IMR-90 (cell line): ENCODE data around the gene ADD1. TPM values are rescaled to one million over a fixed set of nuclear protein-coding genes. Genes with fewer than 3 reads are reported as not detected.

Experiments
- ATAC-seq: fragments of 200-7000 bp; cut with Tn5 transposase; 2 replicates; pipeline ENCODE4 v1.9.1; 2020; ENCODE audit warnings: low read depth, mild to moderate bottlenecking, moderate library complexity
- BruUV-seq: library from RNA; stranded (reverse); fragments of 400-500 nt; replicated peaks from 2 replicates; lab custom pipeline; 2021; lab: Mats Ljungman, UMichigan
- CTCF ChIA-PET: fragments of 300-600 bp; formaldehyde crosslinking; extraction: SDS; loops from one replicate; lab custom pipeline; 2021; ENCODE audit warnings: antibody characterized with exemption; lab: Yijun Ruan, JAX
- POLR2A ChIA-PET: fragments of 300-600 bp; sonication (Branson Sonifier 250); formaldehyde crosslinking; loops from one replicate; lab custom pipeline; 2022; ENCODE audit warnings: antibody characterized with exemption; ENCODE audit not compliant: unreplicated experiment; lab: Charles Lee
- DNase-seq: peaks from one replicate; pipeline ENCODE4 v3.0.0; 2013
- H2AFZ ChIP-seq: replicated peaks from 2 replicates; pipeline ENCODE3; 2013; ENCODE audit warnings: low read length, mild to moderate bottlenecking; ENCODE audit not compliant: poor library complexity
- H2AK5ac ChIP-seq: 2 replicates; pipeline ENCODE4 v1.6.1; 2013; ENCODE audit warnings: low read depth, low read length, inconsistent platforms
- H2AK9ac ChIP-seq: replicated peaks from 2 replicates; pipeline ENCODE3; 2013; ENCODE audit warnings: mild to moderate bottlenecking, low read depth, low read length, moderate library complexity; ENCODE audit not compliant: poor library complexity
- H2BK120ac ChIP-seq: 2 replicates; pipeline ENCODE4 v1.6.1; 2013; ENCODE audit warnings: low read depth, low read length, inconsistent platforms
- H2BK15ac ChIP-seq: 3 replicates; pipeline ENCODE4 v1.6.1; 2013; ENCODE audit warnings: low read depth, low read length, inconsistent platforms
- H2BK20ac ChIP-seq: 2 replicates; pipeline ENCODE4 v1.6.1; 2013; ENCODE audit warnings: low read depth, mild to moderate bottlenecking, inconsistent platforms, low read length, moderate library complexity
- H2BK5ac ChIP-seq: 2 replicates; pipeline ENCODE4 v1.6.1; 2013; ENCODE audit warnings: mild to moderate bottlenecking, low read depth, low read length, inconsistent platforms; ENCODE audit not compliant: poor library complexity, severe bottlenecking
- H3K14ac ChIP-seq: replicated peaks from 2 replicates; pipeline ENCODE4 v1.6.1; 2013; ENCODE audit warnings: low read depth, low read length, inconsistent platforms
- H3K18ac ChIP-seq: 2 replicates; pipeline ENCODE4 v1.6.1; 2013; ENCODE audit warnings: low read depth, low read length, control low read depth
- H3K23ac ChIP-seq: 2 replicates; pipeline ENCODE4 v1.6.1; 2013; ENCODE audit warnings: low read depth, low read length, inconsistent platforms
- H3K27ac ChIP-seq: 2 replicates; pipeline ENCODE4 v1.5.1; 2013; ENCODE audit warnings: mild to moderate bottlenecking, control low read depth, low read length; ENCODE audit not compliant: insufficient read depth
- H3K27me3 ChIP-seq: 2 replicates; pipeline ENCODE4 v1.6.1; 2013; ENCODE audit warnings: low read length; ENCODE audit not compliant: control insufficient read depth, insufficient read depth
- H3K36me3 ChIP-seq: 2 replicates; pipeline ENCODE4 v1.6.1; 2013; ENCODE audit warnings: low read length, mixed read lengths; ENCODE audit not compliant: control insufficient read depth, insufficient read depth
- H3K4ac ChIP-seq: 2 replicates; pipeline ENCODE4 v1.6.1; 2013; ENCODE audit warnings: low read depth, low read length, inconsistent platforms
- H3K4me1 ChIP-seq: 2 replicates; pipeline ENCODE4 v1.6.1; 2013; ENCODE audit warnings: low read length, mixed read lengths; ENCODE audit not compliant: control insufficient read depth, insufficient read depth
- H3K4me2 ChIP-seq: 2 replicates; pipeline ENCODE4 v1.6.1; 2013; ENCODE audit warnings: low read depth, mild to moderate bottlenecking, control low read depth, low read length, moderate library complexity
- H3K4me3 ChIP-seq: 2 replicates; pipeline ENCODE4 v1.5.1; 2013; ENCODE audit warnings: low read depth, mild to moderate bottlenecking, control low read depth, low read length, moderate library complexity; ENCODE audit not compliant: insufficient read depth
- H3K56ac ChIP-seq: 2 replicates; pipeline ENCODE4 v1.6.1; 2013; ENCODE audit warnings: low read length, inconsistent platforms; ENCODE audit not compliant: insufficient read depth; ENCODE audit errors: extremely low read depth
- H3K79me1 ChIP-seq, 2 experiments: 2 replicates each; pipeline ENCODE4 v1.6.1; 2013; ENCODE audit warnings: low read length in 2 of 2, inconsistent platforms in 1 of 2, low read depth in 1 of 2
- H3K9ac ChIP-seq: 2 replicates; pipeline ENCODE4 v1.6.1; 2013; ENCODE audit warnings: low read depth, low read length, control low read depth
- H3K9me1 ChIP-seq: 2 replicates; pipeline ENCODE4 v1.6.1; 2013; ENCODE audit warnings: low read length, inconsistent platforms; ENCODE audit not compliant: insufficient read depth
- H3K9me3 ChIP-seq: 2 replicates; pipeline ENCODE4 v1.6.1; 2013; ENCODE audit warnings: low read length; ENCODE audit not compliant: control insufficient read depth, insufficient read depth
- H4K20me1 ChIP-seq: 2 replicates; pipeline ENCODE4 v1.6.1; 2013; ENCODE audit warnings: low read length, inconsistent platforms; ENCODE audit not compliant: insufficient read depth
- H4K5ac ChIP-seq: 2 replicates; pipeline ENCODE4 v1.6.1; 2013; ENCODE audit warnings: mild to moderate bottlenecking, low read depth, low read length, control low read depth
- H4K8ac ChIP-seq, 2 experiments: 2 replicates each; pipeline ENCODE4 v1.6.1; 2013; ENCODE audit warnings: low read depth in 2 of 2, low read length in 2 of 2, control low read depth in 1 of 2, inconsistent platforms in 1 of 2
- H4K91ac ChIP-seq: 2 replicates; pipeline ENCODE4 v1.6.1; 2013; ENCODE audit warnings: low read depth, low read length, inconsistent platforms; ENCODE audit not compliant: insufficient read depth
- BHLHE40 ChIP-seq: fragments of 150-350 bp; IDR thresholded peaks from 2 replicates; pipeline ENCODE4 v1.6.1; 2016; ENCODE audit warnings: mild to moderate bottlenecking, low read depth, low read length
- CEBPB ChIP-seq: IDR thresholded peaks from 2 replicates; pipeline ENCODE4 v1.6.1; 2012; ENCODE audit warnings: low read depth, low read length, improper control_type of control experiment
- CHD1 ChIP-seq: IDR thresholded peaks from 2 replicates; pipeline ENCODE4 v1.6.1; 2012; ENCODE audit warnings: low read depth, low read length, improper control_type of control experiment
- CTCF ChIP-seq: conservative IDR thresholded peaks from 2 replicates; pipeline ENCODE4 v1.5.1; 2012; ENCODE audit warnings: mild to moderate bottlenecking, low read depth, low read length, improper control_type of control experiment
- FOS ChIP-seq: fragments of 150-350 bp; IDR thresholded peaks from 2 replicates; pipeline ENCODE4 v1.6.1; 2016; ENCODE audit warnings: low read depth, low read length
- MAFK ChIP-seq: IDR thresholded peaks from 2 replicates; pipeline ENCODE4 v1.6.1; 2012; ENCODE audit warnings: low read depth, low read length, improper control_type of control experiment
- MAZ ChIP-seq: IDR thresholded peaks from 2 replicates; pipeline ENCODE4 v1.6.1; 2012; ENCODE audit warnings: low read depth, mild to moderate bottlenecking, low read length, improper control_type of control experiment, moderate library complexity, borderline replicate concordance
- MXI1 ChIP-seq: IDR thresholded peaks from 2 replicates; pipeline ENCODE4 v1.6.1; 2012; ENCODE audit warnings: low read depth, mild to moderate bottlenecking, low read length, moderate library complexity, borderline replicate concordance
- NFE2L2 ChIP-seq: fragments of 150-350 bp; IDR thresholded peaks from 2 replicates; pipeline ENCODE4 v1.6.1; 2016; ENCODE audit warnings: low read depth, mild to moderate bottlenecking, low read length
- RCOR1 ChIP-seq: IDR thresholded peaks from 2 replicates; pipeline ENCODE4 v1.6.1; 2012; ENCODE audit warnings: mild to moderate bottlenecking, low read length, improper control_type of control experiment; ENCODE audit not compliant: insufficient replicate concordance
- RFX5 ChIP-seq: IDR thresholded peaks from 2 replicates; pipeline ENCODE4 v1.8.0; 2012; ENCODE audit warnings: low read depth, mild to moderate bottlenecking, low read length, moderate library complexity
- SMC3 ChIP-seq: fragments of 150-350 bp; IDR thresholded peaks from 2 replicates; pipeline ENCODE4 v1.6.1; 2016; ENCODE audit warnings: low read depth, mild to moderate bottlenecking, antibody characterized with exemption, low read length, moderate library complexity
- USF2 ChIP-seq: fragments of 150-350 bp; IDR thresholded peaks from 2 replicates; pipeline ENCODE4 v1.6.1; 2017; ENCODE audit warnings: mild to moderate bottlenecking, antibody characterized with exemption, low read length, low read depth
- WGBS, 2 experiments: methylation state at CpG; one replicate each; pipeline versions ENCODE4 v1.1.5 to v1.1.7; 2013; ENCODE audit warnings: missing lambda C conversion rate in 2 of 2; ENCODE audit not compliant: insufficient read length in 1 of 2; ENCODE audit errors: extremely low coverage in 2 of 2; 5-methylcytosine and 5-hydroxymethylcytosine counted together
- dilution Hi-C: fragments of 300-500 bp; cut with HindIII; formaldehyde crosslinking; loops from one replicate; pipeline ENCODE4 v1.14.3; 2018; ENCODE audit warnings: low sequenced_read_pairs; ENCODE audit not compliant: unreplicated experiment
- in situ Hi-C: fragments of 300-500 bp; cut with MboI; formaldehyde crosslinking; loops from 3 replicates; pipeline ENCODE4 v1.14.3; 2019; ENCODE audit warnings: low sequenced_read_pairs, inconsistent platforms, mixed read lengths
- intact Hi-C: fragments of 100-400 bp; cut with micrococcal nuclease; formaldehyde crosslinking; loops from 2 replicates; pipeline ENCODE4 v1.10.0; 2022
- polyA plus RNA-seq, 3 experiments: library from polyadenylated mRNA; depleted of rRNA; stranded (reverse); fragments of >200 nt; gene quantifications; 2 replicates each; pipeline ENCODE4 v1.2.3, GENCODE V29; 2012; ENCODE audit warnings: low replicate concordance in 1 of 3
- total RNA-seq: library from RNA; depleted of rRNA; stranded (reverse); fragments of >200 nt; gene quantifications from 2 replicates; pipeline ENCODE4 v1.2.3, GENCODE V29; 2012
- TF ChIP-seq, protein P1 (sequence below): fragments of 150-350 bp; IDR thresholded peaks from 2 replicates; pipeline ENCODE4 v1.6.1; 2016; ENCODE audit warnings: low read depth, mild to moderate bottlenecking, low read length, moderate library complexity, borderline replicate concordance

The ADD1 gene
- total and polyA plus RNA-seq, 2 of the 4 experiments (the other 2 are of a cell fraction) = 122 to 215 TPM

- ChIA-PET CTCF (no interaction called here), POLR2A (no interaction called here)
- peaks cover 60% of the 10 kb centered on the region for H3K4me1 ChIP-seq
- peaks cover 16% of the 10 kb centered on the region for H3K9me1 ChIP-seq
- H3K4ac ChIP-seq = 0 out of 2 replicates have a peak overlapping the region, but pooled peaks have one; percentile 16
- no peak overlapping the region for H3K4me3 ChIP-seq
- 0 out of 2 replicates have a peak, but pooled peaks cover 2% of the 10 kb centered on the region for H3K36me3 ChIP-seq
- H2AK9ac ChIP-seq = peak overlapping the region; percentile 39
- no peak overlapping the region for H3K27ac ChIP-seq
- H3K56ac ChIP-seq = no peak overlapping the region
- H3K23ac ChIP-seq = no peak overlapping the region
- dilution Hi-C loops (no loop called here), intact Hi-C loops (no loop called here), in situ Hi-C loops (no loop called here)
- H3K9ac ChIP-seq = no peak overlapping the region
- no peak overlapping the region for H3K18ac ChIP-seq
- H3K14ac ChIP-seq = no peak overlapping the region
- ATAC-seq = no peak
- peak overlapping the region; percentile 11 for H2AK5ac ChIP-seq
- no TSS peak for BruUV-seq
- H2AFZ ChIP-seq = peak overlapping the region; percentile 19
- no peaks in the 10 kb centered on the region; the same call in 1 of the 2 replicates for H4K20me1 ChIP-seq
- no peak overlapping the region for H4K5ac ChIP-seq
- H3K4me2 ChIP-seq = no peak overlapping the region
- no peak for DNase-seq
- no peak overlapping the region for H2BK15ac ChIP-seq
- H2BK120ac ChIP-seq = no peak overlapping the region
- H4K8ac ChIP-seq = no peak overlapping the region; a peak in 1 of 4 replicates
- H3K9me3 ChIP-seq = no peaks in the 10 kb centered on the region
- no peak overlapping the region for H2BK20ac ChIP-seq
- 85% methylated on average over 11 of the region's 29 CpGs; no CpG with 5 or more reads in 1 of the 2 experiments for WGBS, 2 experiments
- no peak overlapping the region for H4K91ac ChIP-seq
- peaks cover 12 to 92% of the 10 kb centered on the region in 2 experiments; a peak in 3 of 4 replicates for H3K79me1 ChIP-seq
- no peak overlapping the region for H2BK5ac ChIP-seq
- no peaks in the 10 kb centered on the region for H3K27me3 ChIP-seq
- TF ChIP-seq MAZ (no peak), FOS (no peak), CTCF (no peak), BHLHE40 (no peak), CHD1 (no peak), USF2 (no peak), RCOR1 (no peak), MXI1 (no peak), CEBPB (no peak), NFE2L2 (no peak), RFX5 (no peak), MAFK (no peak), SMC3 (no peak)
- TF ChIP-seq, protein P1, sequence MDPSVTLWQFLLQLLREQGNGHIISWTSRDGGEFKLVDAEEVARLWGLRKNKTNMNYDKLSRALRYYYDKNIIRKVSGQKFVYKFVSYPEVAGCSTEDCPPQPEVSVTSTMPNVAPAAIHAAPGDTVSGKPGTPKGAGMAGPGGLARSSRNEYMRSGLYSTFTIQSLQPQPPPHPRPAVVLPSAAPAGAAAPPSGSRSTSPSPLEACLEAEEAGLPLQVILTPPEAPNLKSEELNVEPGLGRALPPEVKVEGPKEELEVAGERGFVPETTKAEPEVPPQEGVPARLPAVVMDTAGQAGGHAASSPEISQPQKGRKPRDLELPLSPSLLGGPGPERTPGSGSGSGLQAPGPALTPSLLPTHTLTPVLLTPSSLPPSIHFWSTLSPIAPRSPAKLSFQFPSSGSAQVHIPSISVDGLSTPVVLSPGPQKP = no peak
These were observed 45.0 kb upstream of the ADD1 start for GRCh38 chr4:2798399-2799223.
